ENCODE results near the gene TERT.

GRCh38 chr5:1285141-1285540 is 9.7 kb downstream of the TERT start:
- TF ChIP-seq CTCF (IDR thresholded peaks at IDR 0.05) (no peak), POLR2A (IDR thresholded peaks at IDR 0.05) (no peak), POLR2AphosphoS5 (IDR thresholded peaks at IDR 0.05) (no peak)

All from breast epithelium (tissue), 3 donors.